Measurements from ENCODE around the gene PPP1R14D. TPM values are rescaled to one million over a fixed set of nuclear protein-coding genes. Genes with fewer than 3 reads are reported as not detected.

PPP1R14D gene
- total RNA-seq, result not detected in 2 replicates

GRCh38 chr15:40828447-40829036 is at the start of gene PPP1R14D:
Gene PPP1R14D, minus strand, starts transcription at chr15:40828708. Its CDS starts 67 bp downstream, at chr15:40828641.

GRCh38 chr15:40873694-40874561 is 45.4 kb upstream of the PPP1R14D start, which contains the start of gene RHOV:
Gene RHOV, minus strand, starts transcription at chr15:40874234. Its CDS starts 95 bp downstream, at chr15:40874139.

GRCh38 chr15:40843885-40844695 is 15.6 kb upstream of the PPP1R14D start, which contains the start of gene SPINT1:
Gene SPINT1, plus strand, starts transcription at chr15:40844048. Its CDS starts 507 bp downstream, at chr15:40844555.

GRCh38 chr15:40807028-40807887 is 21.2 kb downstream of the PPP1R14D start, which contains the start of the genes DNAJC17 and ZFYVE19:
Gene DNAJC17, minus strand, starts transcription at chr15:40807473. Its CDS starts 27 bp downstream, at chr15:40807446.
Gene ZFYVE19, plus strand, starts transcription at chr15:40807089. Its CDS starts 501 bp downstream, at chr15:40807590.

GRCh38 chr15:40769274-40770146 is 59.0 kb downstream of the PPP1R14D start, which contains the start of gene C15orf62:
Gene C15orf62, plus strand, starts transcription at chr15:40769980. Its CDS starts 516 bp downstream, at chr15:40770496.

Other genes with a start within 250 kb of the PPP1R14D start
- gene KNL1, start 234.5 kb downstream of the PPP1R14D start, total RNA-seq, result 0.52 and 1.7 TPM in 2 replicates
- 1.4 TPM in 2 replicates for gene RAD51, start 133.5 kb downstream of the PPP1R14D start, total RNA-seq
- gene RMDN3, start 73.5 kb downstream of the PPP1R14D start, total RNA-seq, result 15.0 and 17.4 TPM in 2 replicates
- gene GCHFR, start 64.6 kb downstream of the PPP1R14D start, total RNA-seq, result 1.6 and 6.3 TPM in 2 replicates
- gene C15orf62, start 58.7 kb downstream of the PPP1R14D start, total RNA-seq, result under 0.01 TPM in 1 of 2 replicates, not detected in the other
- 23.5 and 29.2 TPM in 2 replicates for gene ZFYVE19, start 21.6 kb downstream of the PPP1R14D start, total RNA-seq
- gene DNAJC17, start 21.2 kb downstream of the PPP1R14D start, total RNA-seq, result 14.8 and 21.0 TPM in 2 replicates
- 0.09 and 0.32 TPM in 2 replicates for gene SPINT1, start 15.3 kb upstream of the PPP1R14D start, total RNA-seq
- gene RHOV, start 45.5 kb upstream of the PPP1R14D start, total RNA-seq, result 0.16 TPM in 1 of 2 replicates, not detected in the other
- gene VPS18, start 65.7 kb upstream of the PPP1R14D start, total RNA-seq, result 38.9 and 45.8 TPM in 2 replicates
- under 0.01 and 0.16 TPM in 2 replicates for gene DLL4, start 100.6 kb upstream of the PPP1R14D start, total RNA-seq
- gene CHAC1, start 124.8 kb upstream of the PPP1R14D start, total RNA-seq, result 2.7 and 4.4 TPM in 2 replicates